RWPE2 (cell line): ENCODE measurements around the gene CROCC2.
A peak's percentile ranks its signal among the peaks of the same experiment; 100 is the strongest.
"Not testable (repeated sequence)": the region's sequence is repeated elsewhere in the genome, so short reads cannot be mapped to it uniquely, and the experiment has no call there.

ENCODE experiments used
- ATAC-seq: fragments of 200-7000 bp; cut with Tn5 transposase; 3 replicates; pipeline ENCODE4 v1.9.1; 2021; ENCODE audit warnings: low read depth
- DNase-seq: peaks from one replicate; pipeline ENCODE4 v3.0.0-alpha.2; 2020; ENCODE audit warnings: low spot score
- H3K27ac ChIP-seq: fragments of 450-650 bp; 2 replicates; pipeline ENCODE4 v1.5.1; 2017; ENCODE audit warnings: mild to moderate bottlenecking; ENCODE audit not compliant: poor library complexity, severe bottlenecking
- H3K27me3 ChIP-seq: fragments of 250-450 bp; sonication (Bioruptor Pico); 2 replicates; pipeline ENCODE4 v1.5.1; 2021; ENCODE audit warnings: mild to moderate bottlenecking, moderate library complexity; ENCODE audit not compliant: insufficient read depth, poor library complexity, severe bottlenecking
- H3K36me3 ChIP-seq: fragments of 250-450 bp; sonication (Bioruptor Pico); 2 replicates; pipeline ENCODE4 v1.5.1; 2020; ENCODE audit warnings: low read depth, mild to moderate bottlenecking, moderate library complexity
- H3K4me1 ChIP-seq: fragments of 250-450 bp; sonication (Bioruptor Pico); 2 replicates; pipeline ENCODE4 v1.5.1; 2021; ENCODE audit warnings: mild to moderate bottlenecking, moderate library complexity; ENCODE audit not compliant: insufficient read depth, poor library complexity, severe bottlenecking
- H3K4me3 ChIP-seq: fragments of 250-450 bp; sonication (Bioruptor Pico); 2 replicates; pipeline ENCODE4 v1.5.1; 2021; ENCODE audit warnings: mild to moderate bottlenecking, moderate library complexity; ENCODE audit not compliant: severe bottlenecking
- H3K9me3 ChIP-seq: fragments of 250-450 bp; sonication (Bioruptor Pico); 2 replicates; pipeline ENCODE4 v1.5.1; 2021; ENCODE audit warnings: mild to moderate bottlenecking, moderate library complexity; ENCODE audit not compliant: severe bottlenecking
- TF ChIP-seq, protein P1 (sequence below): fragments of 450-650 bp; IDR thresholded peaks from one replicate; pipeline ENCODE4 v1.5.1; 2017; ENCODE audit warnings: mild to moderate bottlenecking, moderate library complexity; ENCODE audit not compliant: poor library complexity, severe bottlenecking

The CROCC2 gene

GRCh38 chr2:240970816-240971215 is 64.7 kb downstream of the CROCC2 start:
- TF ChIP-seq, protein P1, sequence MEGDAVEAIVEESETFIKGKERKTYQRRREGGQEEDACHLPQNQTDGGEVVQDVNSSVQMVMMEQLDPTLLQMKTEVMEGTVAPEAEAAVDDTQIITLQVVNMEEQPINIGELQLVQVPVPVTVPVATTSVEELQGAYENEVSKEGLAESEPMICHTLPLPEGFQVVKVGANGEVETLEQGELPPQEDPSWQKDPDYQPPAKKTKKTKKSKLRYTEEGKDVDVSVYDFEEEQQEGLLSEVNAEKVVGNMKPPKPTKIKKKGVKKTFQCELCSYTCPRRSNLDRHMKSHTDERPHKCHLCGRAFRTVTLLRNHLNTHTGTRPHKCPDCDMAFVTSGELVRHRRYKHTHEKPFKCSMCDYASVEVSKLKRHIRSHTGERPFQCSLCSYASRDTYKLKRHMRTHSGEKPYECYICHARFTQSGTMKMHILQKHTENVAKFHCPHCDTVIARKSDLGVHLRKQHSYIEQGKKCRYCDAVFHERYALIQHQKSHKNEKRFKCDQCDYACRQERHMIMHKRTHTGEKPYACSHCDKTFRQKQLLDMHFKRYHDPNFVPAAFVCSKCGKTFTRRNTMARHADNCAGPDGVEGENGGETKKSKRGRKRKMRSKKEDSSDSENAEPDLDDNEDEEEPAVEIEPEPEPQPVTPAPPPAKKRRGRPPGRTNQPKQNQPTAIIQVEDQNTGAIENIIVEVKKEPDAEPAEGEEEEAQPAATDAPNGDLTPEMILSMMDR, result no peak
- peaks cover 5% of the 10 kb centered on the region for H3K4me1 ChIP-seq
- peaks cover 4% of the 10 kb centered on the region for H3K27me3 ChIP-seq
- H3K4me3 ChIP-seq, result no peak overlapping the region
- no peaks in the 10 kb centered on the region for H3K36me3 ChIP-seq
- ATAC-seq (no peak), DNase-seq (no peak)
- H3K27ac ChIP-seq, result no peak overlapping the region
- H3K9me3 ChIP-seq, result no peaks in the 10 kb centered on the region

- Histone ChIP-seq H3K36me3 (no peaks in the 10 kb centered on the region), H3K27ac (no peak overlapping the region), H3K9me3 (no peaks in the 10 kb centered on the region), H3K4me3 (no peak overlapping the region), H3K27me3 (peaks cover 4% of the 10 kb centered on the region), H3K4me1 (peaks cover 5% of the 10 kb centered on the region)
- DNase-seq, result no peak
- TF ChIP-seq, protein P1, result no peak
- no peak for ATAC-seq
Measured at GRCh38 chr2:240972201-240972600, 66.1 kb downstream of the CROCC2 start.

DNA sequence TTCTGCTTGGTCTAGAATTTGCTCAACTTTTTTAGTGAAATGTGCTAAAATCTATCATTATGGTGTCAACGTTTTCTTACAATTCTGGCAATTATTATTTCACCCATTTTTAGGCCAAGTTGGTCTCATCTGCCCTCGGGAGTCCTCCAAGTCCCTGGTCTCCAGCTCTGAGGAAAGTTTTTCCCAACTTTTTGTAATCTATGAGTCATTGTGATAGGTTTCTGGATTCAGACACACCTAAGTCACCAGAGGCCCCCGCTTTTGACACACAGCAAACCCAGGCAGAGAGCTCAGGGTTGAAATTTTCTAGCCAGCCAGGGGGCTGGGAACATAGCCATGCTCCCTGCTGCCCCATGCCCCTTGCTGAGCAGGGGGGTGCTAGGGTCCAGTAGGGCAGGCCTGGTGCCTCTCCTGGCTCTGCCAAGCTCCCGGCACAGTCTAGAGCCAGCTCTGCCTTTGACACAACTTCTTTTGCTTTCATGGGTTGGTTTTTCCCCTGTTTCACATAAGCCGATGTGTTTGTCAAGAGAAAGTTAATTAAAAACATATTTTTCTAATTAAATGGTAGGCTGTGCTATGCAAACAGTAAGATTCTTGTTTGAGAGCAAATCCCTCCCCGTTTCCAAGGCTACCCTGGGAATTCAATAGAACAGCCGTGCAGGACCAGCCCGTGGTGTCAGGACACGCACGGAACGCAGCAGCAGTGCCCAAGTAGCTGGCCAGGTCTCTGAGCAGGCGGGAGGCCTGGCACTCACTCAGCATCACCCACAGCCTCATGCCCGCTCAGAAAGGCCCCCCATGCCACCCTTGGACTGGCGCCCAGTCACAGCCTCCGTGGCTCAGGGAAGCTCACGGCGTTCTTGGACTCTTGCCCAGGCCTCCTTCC is 66.7 kb downstream of the CROCC2 start:
- TF ChIP-seq, protein P1, result no peak
- Histone ChIP-seq H3K9me3 (no peaks in the 10 kb centered on the region), H3K4me3 (no peak overlapping the region), H3K36me3 (no peaks in the 10 kb centered on the region), H3K27me3 (peaks cover 4% of the 10 kb centered on the region), H3K4me1 (peaks cover 5% of the 10 kb centered on the region), H3K27ac (no peak overlapping the region)
- DNase-seq, result no peak
- ATAC-seq, result peak; percentile 31; the same call in 2 of the 3 replicates

DNA sequence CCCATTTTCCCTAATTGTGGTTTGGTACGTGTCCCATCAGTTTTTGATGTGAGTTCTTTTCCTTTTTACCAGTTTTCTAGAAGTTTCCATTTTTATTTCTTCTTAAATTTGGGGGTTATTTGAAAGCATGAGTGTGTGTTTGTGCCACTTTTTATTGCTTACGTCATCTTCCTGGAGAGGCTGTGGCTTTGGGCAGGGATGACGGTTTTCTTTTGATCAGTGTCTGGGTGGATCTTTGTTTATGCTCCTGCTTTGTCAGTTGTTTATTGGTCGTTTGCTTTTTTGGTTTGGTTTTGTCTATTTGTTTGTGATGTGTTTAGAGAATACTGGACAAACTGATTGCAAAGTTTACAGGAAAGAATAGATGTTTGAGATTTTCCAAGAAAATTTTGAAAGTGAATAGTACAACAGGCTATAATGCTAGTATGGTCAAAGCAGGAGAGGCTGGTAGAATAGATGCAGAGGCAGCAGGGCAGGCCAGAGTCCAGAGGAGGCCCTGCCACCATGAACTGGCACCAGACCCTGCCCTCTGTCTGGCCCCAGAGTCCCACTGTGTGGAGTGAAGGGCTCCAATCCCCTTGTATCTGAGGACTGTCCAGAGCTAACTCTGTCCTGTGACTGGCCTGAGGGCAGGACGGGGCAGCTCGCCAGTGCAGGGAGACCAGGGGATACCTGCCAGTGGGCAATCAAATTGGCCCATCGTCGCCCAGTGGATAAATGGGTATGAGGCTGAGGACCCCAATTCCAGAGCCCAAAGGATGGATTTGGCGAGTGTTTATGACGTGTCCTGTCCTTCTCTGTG is 68.8 kb downstream of the CROCC2 start:
- Histone ChIP-seq H3K27ac (no peak overlapping the region), H3K27me3 (peaks cover 4% of the 10 kb centered on the region), H3K9me3 (no peaks in the 10 kb centered on the region), H3K4me3 (no peak overlapping the region), H3K4me1 (peaks cover 5% of the 10 kb centered on the region), H3K36me3 (no peaks in the 10 kb centered on the region)
- ATAC-seq, result no peak
- TF ChIP-seq, protein P1, result no peak
- no peak for DNase-seq

GRCh38 chr2:240975903-240976302 is 69.8 kb downstream of the CROCC2 start:
- H3K27me3 ChIP-seq, H3K9me3 ChIP-seq, DNase-seq, H3K4me3 ChIP-seq, ATAC-seq, H3K36me3 ChIP-seq, H3K27ac ChIP-seq, H3K4me1 ChIP-seq: not testable (repeated sequence)
